Stomach (tissue), 9 donors: ENCODE results near the gene TPRN. TPM values are rescaled to one million over a fixed set of nuclear protein-coding genes. Genes with fewer than 3 reads are reported as not detected.

Source experiments
- DNase-seq, 2 donors: peaks; one replicate each; pipeline versions ENCODE4 v3.0.0 to v3.0.0-alpha.2; 2013 to 2019
- H3K27ac ChIP-seq, 5 donors: fragments of 200-600 bp in 4 of 5; sonication (generic) in 4 of 5; one replicate each; pipeline ENCODE4 v1.5.1; 2013 to 2019; ENCODE audit warnings: mild to moderate bottlenecking in 1 of 5, moderate library complexity in 1 of 5
- H3K27me3 ChIP-seq, 3 donors: fragments of 200-600 bp; sonication (generic); one replicate each; pipeline ENCODE4 v1.5.1; 2017 to 2019; ENCODE audit warnings: mixed run types in 1 of 3
- H3K36me3 ChIP-seq, 4 donors: fragments of 200-600 bp; sonication (generic); 1 replicate in 3 of 4; 2 replicates in 1 of 4; pipeline ENCODE4 v1.5.1; 2016 to 2019
- H3K4me1 ChIP-seq, 4 donors: fragments of 200-600 bp; sonication (generic); one replicate each; pipeline ENCODE4 v1.5.1; 2016 to 2019
- H3K4me3 ChIP-seq, 4 donors: fragments of 200-600 bp; sonication (generic) in 3 of 4; one replicate each; pipeline ENCODE4 v1.5.1; 2016 to 2019; ENCODE audit warnings: mild to moderate bottlenecking in 1 of 4
- H3K9me3 ChIP-seq, 4 donors: fragments of 200-600 bp; sonication (generic); one replicate each; pipeline ENCODE4 v1.5.1; 2016 to 2019
- CTCF ChIP-seq, 7 experiments: fragments of 450-650 bp in 4 of 7; fragments of 200-600 bp in 3 of 7; sonication (generic) in 3 of 7; IDR thresholded peaks; one replicate each; pipeline ENCODE4 v1.5.1; 2016 to 2019; ENCODE audit warnings: antibody characterized with exemption in 7 of 7, control low read depth in 2 of 7, mild to moderate bottlenecking in 1 of 7
- EP300 ChIP-seq: sonication (generic); formaldehyde crosslinking; IDR thresholded peaks from one replicate; pipeline ENCODE4 v1.6.1; 2017; ENCODE audit warnings: antibody characterized with exemption
- POLR2A ChIP-seq, 4 donors: fragments of 450-650 bp; IDR thresholded peaks; one replicate each; pipeline ENCODE4 v1.6.1; 2016; ENCODE audit warnings: antibody characterized with exemption in 4 of 4, control low read depth in 2 of 4, mild to moderate bottlenecking in 1 of 4, moderate library complexity in 1 of 4
- POLR2AphosphoS5 ChIP-seq, 3 donors: sonication (generic); formaldehyde crosslinking; IDR thresholded peaks; one replicate each; pipeline ENCODE4 v1.6.1; 2016; ENCODE audit warnings: antibody characterized with exemption in 3 of 3
- WGBS, 5 donors: extraction: QIAGEN DNeasy Blood & Tissue Kit in 3 of 5; methylation state at CpG; one replicate each; pipeline versions ENCODE4 v1.1.5 to v1.1.7; 2013 to 2018; 5-methylcytosine and 5-hydroxymethylcytosine counted together
- intact Hi-C: fragments of 100-400 bp; cut with DNase I; formaldehyde crosslinking; loops from one replicate; pipeline ENCODE4 v1.15.1; 2023; ENCODE audit warnings: low total_unique reads
- polyA plus RNA-seq, 3 donors: library from polyadenylated mRNA; stranded (reverse); fragments of 200-250 nt; gene quantifications; one replicate each; pipeline ENCODE4 v1.2.3, GENCODE V29; 2013
- total RNA-seq, 5 donors: library from RNA; depleted of rRNA; stranded (reverse); fragments of >200 nt; gene quantifications; one replicate each; pipeline versions ENCODE4 v1.1.0 to v1.2.3, GENCODE V29; 2014 to 2016
- donor health status: healthy with polysubstance abuse.
- donor health status: Bipolar disorder and iron deficiency.
- donor health status: healthy.

TPRN gene
- total and polyA plus RNA-seq, 8 donors, result 8.8 to 161 (median 24.6) TPM

GRCh38 chr9:137163365-137163715 lies 37.2 kb downstream of the TPRN start:
- DNase-seq, result no peak
- no peaks in the 10 kb centered on the region for H3K36me3 ChIP-seq
- WGBS, 5 donors, result 32 to 47% (median 37%) methylated on average over 15 to 26 of the region's 26 CpGs
- TF ChIP-seq EP300 (no peak), CTCF (IDR thresholded peaks at IDR 0.05) (no peak), POLR2AphosphoS5 (IDR thresholded peaks at IDR 0.05) (no peak), POLR2A (IDR thresholded peaks at IDR 0.05) (no peak)
- no peak overlapping the region for H3K27ac ChIP-seq
- peak overlapping the region; percentile 28 to 47 (median 28) for H3K4me3 ChIP-seq
- intact Hi-C loops, result no loop called here
- H3K9me3 ChIP-seq, result no peaks in the 10 kb centered on the region
- H3K4me1 ChIP-seq, result peaks cover 32 to 50% (median 44%) of the 10 kb centered on the region in 4 donors
- peaks cover 45 to 100% (median 100%) of the 10 kb centered on the region in 3 donors for H3K27me3 ChIP-seq

GRCh38 chr9:137162505-137163364 lies 37.8 kb downstream of the TPRN start:
- TF ChIP-seq EP300 (no peak), CTCF (IDR thresholded peaks at IDR 0.05) (peak in 3 of 7 experiments; percentile 6 to 40 (median 9)), POLR2AphosphoS5 (IDR thresholded peaks at IDR 0.05) (no peak), POLR2A (IDR thresholded peaks at IDR 0.05) (no peak)
- no peaks in the 10 kb centered on the region for H3K36me3 ChIP-seq
- 6 to 11% (median 7%) methylated on average over 32 to 74 of the region's 74 CpGs for WGBS, 5 donors
- intact Hi-C loops, result no loop called here
- H3K4me3 ChIP-seq, result peak overlapping the region; percentile 28 to 47 (median 28)
- H3K9me3 ChIP-seq, result no peaks in the 10 kb centered on the region
- H3K4me1 ChIP-seq, result peaks cover 26 to 44% (median 38%) of the 10 kb centered on the region in 4 donors
- DNase-seq, result peak; percentile 71 to 73
- no peak overlapping the region for H3K27ac ChIP-seq
- peaks cover 43 to 100% (median 100%) of the 10 kb centered on the region in 3 donors for H3K27me3 ChIP-seq

- TF ChIP-seq EP300 (no peak), CTCF (IDR thresholded peaks at IDR 0.05) (no peak), POLR2A (IDR thresholded peaks at IDR 0.05) (no peak), POLR2AphosphoS5 (IDR thresholded peaks at IDR 0.05) (no peak)
- intact Hi-C loops, result no loop called here
- H3K9me3 ChIP-seq, result no peaks in the 10 kb centered on the region
- 5 to 7% (median 5%) methylated on average over 45 to 68 of the region's 71 CpGs for WGBS, 5 donors
- H3K4me1 ChIP-seq, result peaks cover 19 to 41% (median 32%) of the 10 kb centered on the region in 4 donors
- no peak for DNase-seq
- no peaks in the 10 kb centered on the region for H3K36me3 ChIP-seq
- H3K4me3 ChIP-seq, result peak overlapping the region in 1 of 4 donors; percentile 47
- no peak overlapping the region for H3K27ac ChIP-seq
- peaks cover 34 to 100% (median 100%) of the 10 kb centered on the region in 3 donors for H3K27me3 ChIP-seq
These were observed 38.7 kb downstream of the TPRN start for GRCh38 chr9:137161558-137162486.
